ENCODE measurements around the gene SLC2A9.

DNA sequence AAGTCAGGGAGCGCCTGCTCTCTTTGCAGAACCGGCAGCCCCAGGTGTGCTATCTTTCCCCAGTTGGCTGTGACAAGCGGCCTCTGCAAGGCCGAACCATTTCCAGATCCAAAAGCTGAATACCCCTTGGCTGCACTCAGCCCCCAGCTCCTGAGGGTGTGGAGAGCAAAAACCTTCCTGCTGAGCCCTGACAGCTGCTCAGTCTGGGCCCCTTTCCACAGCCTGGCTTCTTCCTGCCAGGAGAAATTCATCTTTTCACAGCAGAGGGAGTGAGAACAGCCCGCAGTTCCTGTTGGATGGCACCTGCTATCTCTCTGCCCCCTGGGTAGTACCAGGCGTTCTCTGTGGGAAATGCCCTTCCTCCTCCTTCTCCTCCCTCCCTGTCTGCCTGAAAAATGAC is 161.5 kb downstream of the SLC2A9 start:
- TF ChIP-seq, protein P1, sequence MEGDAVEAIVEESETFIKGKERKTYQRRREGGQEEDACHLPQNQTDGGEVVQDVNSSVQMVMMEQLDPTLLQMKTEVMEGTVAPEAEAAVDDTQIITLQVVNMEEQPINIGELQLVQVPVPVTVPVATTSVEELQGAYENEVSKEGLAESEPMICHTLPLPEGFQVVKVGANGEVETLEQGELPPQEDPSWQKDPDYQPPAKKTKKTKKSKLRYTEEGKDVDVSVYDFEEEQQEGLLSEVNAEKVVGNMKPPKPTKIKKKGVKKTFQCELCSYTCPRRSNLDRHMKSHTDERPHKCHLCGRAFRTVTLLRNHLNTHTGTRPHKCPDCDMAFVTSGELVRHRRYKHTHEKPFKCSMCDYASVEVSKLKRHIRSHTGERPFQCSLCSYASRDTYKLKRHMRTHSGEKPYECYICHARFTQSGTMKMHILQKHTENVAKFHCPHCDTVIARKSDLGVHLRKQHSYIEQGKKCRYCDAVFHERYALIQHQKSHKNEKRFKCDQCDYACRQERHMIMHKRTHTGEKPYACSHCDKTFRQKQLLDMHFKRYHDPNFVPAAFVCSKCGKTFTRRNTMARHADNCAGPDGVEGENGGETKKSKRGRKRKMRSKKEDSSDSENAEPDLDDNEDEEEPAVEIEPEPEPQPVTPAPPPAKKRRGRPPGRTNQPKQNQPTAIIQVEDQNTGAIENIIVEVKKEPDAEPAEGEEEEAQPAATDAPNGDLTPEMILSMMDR (IDR thresholded peaks at IDR 0.05) = no peak
- no peak for TF ChIP-seq POLR2A (IDR thresholded peaks at IDR 0.05)
